HG02642 (cell line): ENCODE results near the gene IVNS1ABP.

Experiments used
- ATAC-seq: cut with Tn5 transposase; IDR thresholded peaks from one replicate; pipeline ENCODE4 v1.9.1; 2021; ENCODE audit warnings: mild to moderate bottlenecking; ENCODE audit not compliant: unreplicated experiment, poor library complexity

IVNS1ABP gene

DNA sequence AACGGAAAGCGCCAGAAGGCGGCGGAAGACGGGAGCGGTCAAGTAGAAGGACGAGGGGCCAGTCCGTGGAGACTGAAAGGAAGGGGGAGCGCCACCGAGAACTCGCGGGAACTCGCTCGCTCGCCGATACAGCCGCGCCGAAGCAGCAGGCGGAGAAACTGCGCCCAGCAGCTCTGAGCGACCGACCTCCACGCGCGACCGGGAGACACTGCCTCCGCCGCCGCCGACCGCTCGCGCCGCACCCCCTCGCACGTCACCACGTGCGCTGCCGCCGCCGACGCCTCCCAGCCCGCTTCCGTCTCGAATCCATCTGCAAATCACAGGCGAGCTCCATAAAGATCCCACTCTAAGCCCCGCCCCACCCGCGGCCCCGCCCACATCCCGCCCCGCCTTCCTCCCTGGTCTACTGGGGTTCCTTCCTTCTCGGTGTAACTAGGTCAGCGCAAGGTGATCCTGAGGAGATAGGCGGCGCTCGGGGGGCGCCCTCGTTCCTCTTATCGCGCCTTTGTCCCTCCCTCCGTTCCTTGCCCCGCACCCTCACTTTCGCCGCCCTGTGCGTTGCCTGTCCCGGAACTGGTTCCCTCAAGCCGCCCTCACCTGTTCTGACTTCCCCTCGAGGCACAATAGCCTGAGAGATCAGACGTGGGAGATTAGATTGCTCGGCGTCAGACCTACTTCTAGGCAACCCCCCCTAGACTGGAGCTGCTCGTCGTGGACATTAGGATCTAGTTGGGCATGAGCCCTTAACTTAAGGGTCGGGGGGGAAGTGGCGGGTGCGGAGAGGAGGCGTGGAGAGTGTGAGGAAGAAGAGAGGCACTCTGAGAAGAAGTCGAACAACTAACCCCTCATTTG, at the start of gene IVNS1ABP:
Gene IVNS1ABP (minus strand): TSS at position 210 of the 852 bp plus-strand sequence. CDS start 7,750 bp downstream, outside the sequence.
- ATAC-seq = peak; percentile 77

DNA sequence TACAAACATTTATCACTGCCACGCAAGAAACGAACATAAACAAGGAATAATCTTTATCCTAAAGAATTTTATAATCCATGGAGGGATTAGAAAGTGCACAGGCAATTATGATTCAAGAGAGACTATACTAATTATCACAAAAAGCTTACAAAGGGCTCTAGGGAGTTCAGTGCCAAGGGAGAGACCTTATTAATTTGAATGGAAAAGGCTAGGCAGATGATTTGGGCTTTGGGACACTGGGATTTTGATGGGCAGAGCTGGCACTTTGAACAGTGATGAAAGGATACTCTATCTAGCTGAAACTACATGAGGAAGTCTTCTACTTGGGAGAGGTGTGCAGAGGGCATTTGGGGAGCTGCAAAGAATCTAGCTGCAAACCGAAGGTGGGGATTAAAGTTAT, 48.9 kb upstream of the IVNS1ABP start:
- ATAC-seq = no peak

DNA sequence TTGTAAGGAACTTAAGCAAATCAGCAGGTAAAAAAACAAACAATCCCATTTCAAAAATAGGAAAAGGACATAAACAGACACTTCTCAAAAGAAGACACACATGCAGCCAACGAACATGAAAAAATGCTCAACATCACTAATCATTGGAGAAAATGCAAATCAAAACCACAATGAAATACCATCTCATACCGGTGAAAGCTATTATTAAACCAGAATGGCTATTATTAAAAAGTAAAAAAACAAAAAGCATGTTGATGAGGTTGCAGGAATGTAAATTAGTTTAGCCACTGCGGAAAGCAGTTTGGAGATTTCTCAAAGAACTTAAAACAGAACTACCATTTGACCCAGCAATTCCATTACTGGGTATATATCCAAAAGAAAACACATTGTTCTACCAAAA, 47.5 kb upstream of the IVNS1ABP start:
- ATAC-seq = peak; percentile 54

DNA sequence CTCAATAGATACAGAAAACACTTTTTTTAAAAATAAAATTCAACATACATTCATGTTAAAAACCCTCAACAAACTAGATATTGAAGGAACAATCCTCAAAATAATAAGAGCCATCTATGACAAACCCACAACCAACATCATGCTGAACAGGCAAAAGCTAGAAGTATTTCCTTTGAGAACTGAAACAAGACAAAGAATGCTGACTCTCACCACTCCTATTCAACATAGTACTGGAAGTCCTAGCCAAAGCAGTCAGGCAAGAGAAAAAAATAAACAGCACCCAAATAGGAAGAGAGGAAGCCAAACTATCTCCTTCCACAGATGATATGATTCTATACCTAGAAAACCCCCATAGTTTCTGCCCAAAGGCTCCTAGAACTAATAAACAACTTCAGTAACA, 46.2 kb upstream of the IVNS1ABP start:
- ATAC-seq = no peak

DNA sequence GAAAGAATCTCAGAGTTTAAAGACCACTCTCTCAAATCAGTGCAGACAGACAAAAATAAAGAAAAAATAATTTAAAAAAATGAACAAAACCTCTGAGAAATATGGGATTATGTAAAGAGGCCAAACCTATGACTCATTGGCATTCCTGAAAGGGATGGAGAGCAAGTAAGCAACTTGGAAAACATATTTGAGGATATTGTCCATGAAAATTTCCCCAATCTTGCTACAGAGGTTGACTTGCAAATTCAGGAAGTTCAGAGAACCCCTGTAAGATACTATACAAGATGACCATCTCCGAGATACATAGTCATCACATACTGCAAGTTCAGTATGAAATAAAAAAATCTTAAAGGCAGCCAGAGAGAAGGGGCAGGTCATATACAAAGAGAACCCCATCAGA, 43.7 kb upstream of the IVNS1ABP start:
- ATAC-seq = no peak

DNA sequence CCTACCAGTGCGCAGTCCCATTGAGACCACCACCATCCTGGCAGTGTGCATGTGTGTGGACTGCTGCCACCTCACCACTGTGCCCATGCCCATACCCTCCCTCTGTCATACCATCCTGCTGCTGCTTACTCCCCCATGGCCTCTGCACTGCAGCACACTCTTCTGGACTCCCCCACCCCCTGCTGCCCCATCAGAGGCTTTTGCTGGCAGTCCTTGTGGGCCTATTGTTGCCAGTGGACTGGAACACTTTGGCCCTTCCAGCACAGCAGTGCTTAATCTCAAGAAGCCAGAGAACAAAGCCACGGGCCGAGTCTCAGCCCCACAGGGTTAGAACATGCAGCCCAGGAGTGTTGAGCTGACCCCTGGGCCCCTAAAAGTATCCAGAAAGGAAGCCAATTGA, 41.9 kb upstream of the IVNS1ABP start:
- ATAC-seq = no peak

DNA sequence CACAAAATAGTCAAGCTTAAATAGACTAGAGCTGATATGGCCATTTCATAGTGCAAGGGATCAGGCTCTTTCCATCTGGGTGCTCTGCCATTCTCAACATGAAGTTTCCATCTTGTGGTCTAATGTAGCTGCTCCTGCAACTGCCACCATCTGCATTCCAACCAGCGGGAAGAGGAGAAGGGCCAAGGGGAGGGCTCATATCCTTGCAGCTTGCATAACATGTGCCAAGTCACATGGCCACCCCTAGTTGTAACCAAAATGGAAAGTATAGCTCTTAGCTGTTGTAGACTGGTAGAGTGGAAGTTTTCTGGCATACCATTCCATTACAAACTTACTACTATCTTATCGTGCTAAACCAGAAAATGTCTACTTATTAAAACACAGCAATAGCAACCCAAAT, 38.9 kb upstream of the IVNS1ABP start:
- no peak for ATAC-seq

DNA sequence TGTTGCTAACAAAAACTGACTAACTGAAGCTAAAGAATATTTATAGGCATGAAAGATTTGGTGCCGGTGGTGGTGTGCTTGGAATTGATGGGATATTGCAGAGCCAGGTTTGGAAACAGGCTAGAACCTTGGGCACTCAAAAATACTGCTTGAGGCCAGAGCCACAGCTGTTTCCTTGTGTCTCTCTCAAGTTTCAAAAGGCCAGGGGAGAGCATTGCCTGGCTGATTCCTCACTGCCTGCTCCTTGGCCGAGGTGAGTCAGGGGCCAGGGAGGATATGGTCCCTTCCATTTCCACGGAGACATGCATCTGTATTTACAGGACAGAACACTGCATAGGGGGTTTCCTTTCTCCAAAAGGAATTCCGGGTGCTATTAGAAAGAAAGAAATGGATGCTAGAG, 36.1 kb upstream of the IVNS1ABP start:
- ATAC-seq = no peak

DNA sequence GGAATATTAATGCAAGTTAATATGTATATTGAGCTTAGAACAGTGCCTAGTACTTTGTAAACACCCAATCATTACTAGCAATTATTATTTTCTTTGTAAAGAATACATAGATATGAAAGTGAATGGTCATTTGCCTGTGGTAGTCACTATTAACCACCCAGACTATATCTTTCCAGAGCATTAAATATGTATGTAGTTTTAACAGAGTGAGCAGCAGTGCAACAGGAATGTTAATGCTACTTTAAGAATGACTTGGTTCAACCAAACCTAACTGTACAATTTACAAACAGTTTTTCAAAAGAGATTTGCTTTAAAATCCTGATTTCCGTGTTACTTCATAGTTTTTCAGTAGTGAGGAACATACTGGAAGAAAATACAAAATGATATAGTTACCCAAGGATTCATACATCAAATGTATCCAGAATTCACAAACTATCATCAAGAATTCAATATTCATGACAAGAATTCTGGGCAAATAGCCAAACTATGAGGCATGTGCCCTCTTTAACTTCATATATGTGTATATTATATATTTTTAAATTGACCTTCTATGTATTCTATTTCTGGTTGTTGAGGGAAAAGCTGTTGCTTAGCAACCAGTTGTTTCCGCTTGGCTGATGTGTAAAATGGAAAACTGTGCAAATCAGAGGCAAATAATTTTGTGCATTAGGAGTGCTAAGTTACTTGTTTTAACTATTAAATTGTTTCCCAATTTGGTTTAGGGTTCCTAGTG, 34.9 kb upstream of the IVNS1ABP start:
- no peak for ATAC-seq

DNA sequence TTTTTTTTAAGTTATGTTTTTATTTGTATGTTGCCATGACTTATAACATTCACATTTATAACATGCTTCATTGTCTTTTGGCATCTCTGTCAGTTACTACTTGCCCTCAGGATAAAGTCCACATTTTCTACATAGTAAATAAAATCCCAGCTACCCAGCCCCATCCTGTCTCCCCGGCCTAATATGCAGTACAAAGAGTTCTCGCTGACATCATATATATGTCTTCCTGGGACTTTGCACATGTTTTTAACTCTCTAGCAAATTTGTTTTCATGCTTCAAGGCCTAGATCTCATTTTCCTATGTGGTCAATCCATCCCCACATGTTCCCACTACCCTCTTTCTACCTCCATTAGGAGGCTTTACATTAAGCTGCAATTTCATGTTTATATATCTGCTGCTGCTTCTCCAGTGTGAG, 33.0 kb upstream of the IVNS1ABP start:
- no peak for ATAC-seq

DNA sequence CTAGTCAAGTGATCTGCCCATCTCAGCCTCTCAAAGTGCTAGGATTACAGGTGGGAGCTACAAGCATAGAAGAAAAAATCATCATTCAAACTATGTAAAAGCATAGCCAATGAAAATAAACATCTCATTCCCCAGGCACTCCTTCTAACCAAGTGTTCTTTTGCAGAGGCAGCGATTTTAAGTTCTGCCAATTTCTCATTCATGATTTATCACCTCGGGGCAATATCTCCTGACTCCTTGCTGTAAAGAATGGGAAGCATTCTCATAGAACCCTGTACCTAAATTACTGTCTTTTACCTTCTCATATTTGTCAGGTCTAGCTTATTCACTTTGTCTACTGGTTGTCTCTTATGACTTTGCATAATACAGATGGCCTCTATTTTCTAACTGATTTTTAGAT, 32.5 kb upstream of the IVNS1ABP start:
- no peak for ATAC-seq

DNA sequence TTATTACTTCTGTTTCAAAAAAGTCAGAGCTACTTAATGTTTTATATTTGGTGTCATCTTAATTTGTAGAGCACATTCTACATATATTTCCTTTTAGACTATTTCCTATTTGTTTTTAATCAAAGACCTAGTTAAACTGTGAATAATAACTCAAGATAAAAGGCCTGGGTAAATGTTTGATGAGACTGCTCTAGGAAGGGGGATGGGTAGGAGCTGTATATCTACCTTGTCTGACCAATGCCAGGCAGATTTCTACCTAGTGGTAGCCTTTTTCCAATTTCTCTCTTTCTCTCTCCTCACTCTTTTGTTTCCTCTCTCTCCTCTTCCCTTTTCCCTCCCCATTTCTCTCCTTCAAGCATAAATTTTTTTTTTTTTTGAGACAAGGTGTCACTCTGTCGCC, 31.9 kb upstream of the IVNS1ABP start:
- no peak for ATAC-seq

DNA sequence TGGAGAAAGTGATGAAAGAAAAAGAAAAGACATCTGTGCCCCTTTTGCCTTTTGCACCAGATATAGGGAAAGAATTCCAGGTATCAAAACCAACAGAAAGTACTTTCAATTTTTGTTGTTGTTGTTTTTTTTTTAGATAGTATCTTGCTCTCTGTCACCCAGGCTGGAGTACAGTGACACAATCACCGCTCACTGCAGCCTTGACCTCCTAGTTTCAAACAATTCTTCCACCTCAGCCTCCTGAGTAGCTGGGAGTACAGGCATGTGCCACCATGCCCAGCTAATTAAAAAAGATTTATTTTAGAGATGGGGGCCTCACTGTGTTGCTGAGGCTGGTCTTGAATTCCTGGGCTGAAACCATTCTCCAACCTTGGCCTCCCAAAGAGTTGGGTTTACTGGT, 31.3 kb upstream of the IVNS1ABP start:
- ATAC-seq = no peak

DNA sequence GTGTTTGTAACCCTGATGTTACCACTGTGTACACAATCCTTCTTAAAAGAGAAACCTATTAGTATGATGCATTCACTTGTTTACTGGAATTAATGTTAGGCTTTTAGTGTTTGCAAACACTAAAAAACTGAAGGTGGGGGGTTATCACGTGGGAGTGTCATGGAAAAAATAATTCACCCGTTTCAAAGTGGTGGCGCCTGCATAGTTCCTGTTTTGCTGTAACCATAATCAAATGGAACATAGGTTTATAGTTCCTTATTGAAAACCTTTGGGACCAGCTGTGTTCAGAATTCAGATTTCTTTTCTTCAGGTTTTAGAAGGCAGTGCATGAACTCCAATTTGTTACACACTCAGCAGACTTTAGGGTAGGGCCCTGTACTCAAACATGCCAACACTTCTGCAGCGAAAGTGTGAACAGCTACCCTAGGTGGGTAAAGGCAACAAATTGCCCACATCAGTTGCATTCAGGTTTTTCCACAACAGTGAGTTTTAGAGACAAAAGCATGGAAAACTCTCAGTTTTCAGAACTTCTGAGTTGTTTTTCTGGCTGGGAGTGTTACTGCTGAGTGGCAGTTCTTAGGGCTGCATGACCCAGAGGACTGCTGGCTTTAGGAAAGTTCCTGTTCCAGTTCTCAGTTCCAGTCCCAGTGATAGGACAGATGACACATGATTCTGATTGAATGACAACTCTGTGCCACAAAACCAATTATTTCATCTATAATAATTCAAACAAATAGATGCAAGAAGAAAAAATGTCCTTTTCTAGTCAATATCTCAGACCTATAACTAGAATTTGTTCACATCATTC, 29.1 kb upstream of the IVNS1ABP start:
- ATAC-seq = peak; percentile 54

DNA sequence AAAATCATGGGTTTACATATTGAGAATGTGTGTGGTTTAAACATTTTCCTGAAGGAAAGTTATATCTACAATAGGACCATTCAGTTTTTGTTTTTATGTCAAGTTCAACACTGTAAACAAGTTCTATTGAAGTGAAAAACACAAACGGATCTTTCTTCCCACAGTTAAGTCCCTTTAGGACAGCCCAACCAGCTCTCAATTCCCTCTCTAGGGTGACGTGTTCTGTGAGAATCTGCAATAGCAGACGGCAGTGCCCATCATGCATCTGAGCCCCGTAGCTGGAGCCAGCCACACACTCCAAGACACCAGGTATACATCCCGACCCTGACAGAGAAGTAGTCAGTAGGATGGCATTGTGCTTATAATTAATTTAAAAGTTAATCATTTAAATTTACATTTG, 26.3 kb upstream of the IVNS1ABP start:
- no peak for ATAC-seq

DNA sequence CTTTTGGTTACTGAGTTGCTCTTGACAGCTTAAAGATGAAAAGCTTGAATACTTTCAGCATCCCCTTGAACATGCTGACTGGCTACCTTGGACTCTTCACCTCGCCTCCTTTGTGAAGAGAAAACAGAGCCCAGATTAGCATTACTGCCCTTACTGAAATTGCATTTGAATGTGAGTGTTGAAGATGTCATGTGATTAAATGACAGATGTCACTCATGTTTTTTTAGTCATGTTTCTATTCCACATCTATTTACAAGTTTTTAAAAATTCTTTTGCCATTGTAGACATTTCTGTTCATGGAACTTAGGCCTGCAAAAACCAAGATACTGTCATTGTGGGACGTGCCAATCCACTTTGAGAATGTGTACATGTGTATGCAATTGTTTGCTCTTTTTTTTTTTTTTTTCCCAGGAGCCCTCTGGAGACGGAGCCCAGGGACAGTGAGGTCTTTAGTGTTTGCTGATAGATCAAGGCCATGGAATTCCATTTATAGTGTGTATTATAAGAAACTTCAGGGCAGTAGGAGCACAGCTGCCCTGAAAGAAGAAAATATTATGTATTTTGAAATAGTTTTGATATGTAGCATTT, 25.7 kb upstream of the IVNS1ABP start:
- ATAC-seq = no peak

DNA sequence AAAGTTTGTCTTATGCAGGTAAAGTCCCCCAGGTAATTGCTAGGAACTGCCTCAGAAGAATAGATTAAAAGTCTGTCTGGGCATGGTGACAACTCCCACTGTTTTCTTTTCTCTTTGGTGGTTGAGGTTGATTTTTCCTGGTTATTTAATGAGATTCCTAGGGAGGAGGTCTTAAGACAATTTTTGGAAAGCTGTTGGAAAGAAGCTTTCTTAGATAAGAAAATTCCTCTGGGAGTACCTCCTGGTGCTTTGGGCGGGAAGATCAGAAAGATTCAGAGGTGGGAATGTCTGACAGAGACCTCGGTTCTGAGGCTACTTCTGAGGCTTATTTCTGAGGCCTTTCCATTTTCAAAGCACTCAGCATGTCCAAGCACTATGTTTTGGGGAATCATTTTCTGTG, 25.0 kb upstream of the IVNS1ABP start:
- ATAC-seq = no peak

DNA sequence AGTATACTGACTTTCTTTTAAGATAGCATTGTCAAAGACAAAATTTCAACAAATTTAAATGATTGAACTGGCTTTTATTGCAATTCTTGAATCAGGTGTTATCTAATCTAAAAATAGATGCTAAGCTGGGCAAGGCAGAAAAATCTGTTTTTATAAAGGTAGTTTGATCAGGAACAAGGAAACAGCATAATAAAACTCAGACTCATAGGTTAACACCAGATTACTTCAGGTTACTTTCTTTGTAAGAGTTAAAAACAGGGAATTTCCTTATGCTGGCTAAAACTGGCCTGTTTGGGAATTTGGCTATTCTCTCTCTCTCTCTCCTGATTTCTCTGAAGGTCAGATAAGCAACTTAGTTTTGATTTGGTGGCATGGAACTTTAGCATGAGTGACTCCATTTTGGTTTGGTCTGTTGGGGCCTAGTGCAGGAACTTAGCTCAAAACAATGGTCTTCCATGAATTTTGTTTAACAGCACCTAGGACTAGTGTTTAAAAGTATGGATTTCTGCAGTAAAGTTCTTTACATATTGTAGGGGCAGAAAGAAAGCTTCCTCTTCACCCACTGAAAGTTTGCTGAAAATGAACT, 24.2 kb upstream of the IVNS1ABP start:
- ATAC-seq = no peak

DNA sequence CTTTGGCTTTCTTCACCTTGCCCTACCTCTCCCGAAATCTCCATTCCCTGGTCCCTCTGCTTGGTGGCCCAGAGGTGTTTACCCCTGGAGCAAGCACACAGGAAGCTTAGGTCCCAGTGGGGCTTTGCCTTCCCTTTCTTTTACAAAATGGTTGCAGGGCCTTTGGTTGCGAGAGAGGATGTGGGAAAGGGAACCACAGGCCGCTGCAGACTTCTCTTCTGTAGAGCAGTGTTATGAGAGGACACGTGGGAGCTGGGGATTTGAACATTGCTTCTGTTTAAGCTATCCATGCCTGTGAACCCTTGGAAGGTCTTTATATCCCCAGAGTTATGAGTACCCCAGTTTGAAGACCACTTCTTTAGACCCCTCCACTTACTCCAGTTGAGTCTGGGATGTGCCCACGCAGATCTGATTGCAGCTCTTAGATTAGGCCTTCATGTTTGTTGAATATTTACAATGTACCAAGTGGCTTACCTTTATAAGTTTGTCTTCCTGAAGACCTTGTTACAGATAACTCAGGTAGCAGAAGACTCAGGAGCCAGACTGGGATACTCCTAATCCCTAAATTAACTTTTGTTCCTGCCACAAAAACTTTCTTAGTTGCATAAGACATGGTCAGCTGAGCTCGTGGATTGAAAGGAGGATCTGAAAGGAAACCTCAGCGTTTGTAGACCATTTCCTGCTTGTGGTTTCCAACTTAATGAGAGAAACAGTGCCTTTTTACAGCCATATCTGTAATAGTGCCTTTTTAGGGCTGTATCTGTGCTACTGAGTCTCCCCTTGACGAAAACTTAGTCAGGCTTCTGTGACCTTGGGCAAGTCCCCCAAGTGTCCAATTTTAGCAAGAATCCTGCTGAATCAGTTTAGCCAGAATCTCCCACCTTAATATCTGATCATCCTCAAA, 21.9 kb upstream of the IVNS1ABP start:
- peak; percentile 94 for ATAC-seq
